ENCODE measurements around the gene GAS2L1.

Gene GAS2L1

DNA sequence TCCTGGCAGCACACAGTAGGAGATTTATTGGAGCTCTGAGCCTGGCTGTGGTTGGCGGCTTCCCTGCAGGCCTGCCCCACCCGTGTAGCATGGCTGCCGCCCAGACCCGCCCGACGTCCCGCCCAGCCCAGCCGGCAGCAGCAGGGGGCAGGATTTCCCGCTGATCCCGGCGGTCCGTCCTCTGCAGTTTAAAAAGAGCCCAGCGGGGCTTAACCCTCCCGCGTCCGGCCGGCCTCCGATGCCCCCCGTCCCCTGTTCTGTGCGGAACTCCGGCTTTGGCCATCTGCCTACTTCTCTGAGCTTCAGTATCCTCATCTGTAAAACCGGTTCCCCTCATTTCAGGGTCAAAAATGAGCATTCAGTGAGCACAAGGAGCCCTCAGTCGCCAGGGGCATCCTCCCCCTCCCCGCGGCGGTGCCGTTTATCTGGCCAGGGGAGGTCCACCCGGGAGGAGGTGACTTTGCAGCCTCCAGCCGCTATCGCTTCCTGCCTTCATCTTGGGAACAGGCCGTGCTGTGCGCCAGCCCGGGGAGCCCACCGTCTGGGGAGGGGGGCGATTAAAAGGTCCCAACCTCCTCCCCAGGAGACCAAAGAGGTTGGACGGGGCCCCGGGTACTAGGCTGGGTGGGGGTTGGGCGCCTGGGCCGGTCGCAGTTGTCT, at the start of gene GAS2L1:
Gene GAS2L1 (plus strand): TSS at position 476 of the 660 bp plus-strand sequence. CDS start 1,456 bp downstream, outside the sequence.
- DNase-seq (ENCODE audit: insufficient read length, low spot score) (peak; percentile 75), FAIRE-seq (no peak)

DNA sequence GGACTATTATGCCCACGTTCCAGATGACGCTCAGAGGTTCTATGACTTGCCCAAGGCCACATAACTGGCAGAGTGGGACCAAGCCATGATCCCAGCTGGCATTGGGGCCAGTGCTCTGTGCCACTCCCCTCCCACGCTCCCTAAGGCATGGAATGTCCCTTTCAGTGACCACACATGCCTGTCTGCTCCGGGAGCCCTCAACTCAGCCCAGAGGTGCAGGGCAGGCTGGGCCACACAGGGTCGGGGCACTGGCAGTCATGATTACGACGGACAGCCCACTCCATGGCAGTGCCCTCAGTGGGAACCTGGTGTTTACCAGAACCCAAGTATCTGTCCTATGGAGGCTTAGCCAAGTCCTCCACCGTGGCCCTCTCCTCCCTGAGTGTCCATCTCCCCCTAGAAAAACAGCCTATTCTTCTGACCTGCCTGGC, 48.7 kb upstream of the GAS2L1 start:
- no peak for FAIRE-seq
- TF ChIP-seq, protein P1, sequence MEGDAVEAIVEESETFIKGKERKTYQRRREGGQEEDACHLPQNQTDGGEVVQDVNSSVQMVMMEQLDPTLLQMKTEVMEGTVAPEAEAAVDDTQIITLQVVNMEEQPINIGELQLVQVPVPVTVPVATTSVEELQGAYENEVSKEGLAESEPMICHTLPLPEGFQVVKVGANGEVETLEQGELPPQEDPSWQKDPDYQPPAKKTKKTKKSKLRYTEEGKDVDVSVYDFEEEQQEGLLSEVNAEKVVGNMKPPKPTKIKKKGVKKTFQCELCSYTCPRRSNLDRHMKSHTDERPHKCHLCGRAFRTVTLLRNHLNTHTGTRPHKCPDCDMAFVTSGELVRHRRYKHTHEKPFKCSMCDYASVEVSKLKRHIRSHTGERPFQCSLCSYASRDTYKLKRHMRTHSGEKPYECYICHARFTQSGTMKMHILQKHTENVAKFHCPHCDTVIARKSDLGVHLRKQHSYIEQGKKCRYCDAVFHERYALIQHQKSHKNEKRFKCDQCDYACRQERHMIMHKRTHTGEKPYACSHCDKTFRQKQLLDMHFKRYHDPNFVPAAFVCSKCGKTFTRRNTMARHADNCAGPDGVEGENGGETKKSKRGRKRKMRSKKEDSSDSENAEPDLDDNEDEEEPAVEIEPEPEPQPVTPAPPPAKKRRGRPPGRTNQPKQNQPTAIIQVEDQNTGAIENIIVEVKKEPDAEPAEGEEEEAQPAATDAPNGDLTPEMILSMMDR (IDR thresholded peaks at IDR 0.05; ENCODE audit: insufficient read depth, missing control alignments) = no peak
- no peak for DNase-seq (ENCODE audit: insufficient read length, low spot score)

More for the DNA sequence above, at the start of gene GAS2L1:
- TF ChIP-seq, protein P1 (IDR thresholded peaks at IDR 0.05; ENCODE audit: insufficient read depth, missing control alignments) = peak; percentile 47

DNA sequence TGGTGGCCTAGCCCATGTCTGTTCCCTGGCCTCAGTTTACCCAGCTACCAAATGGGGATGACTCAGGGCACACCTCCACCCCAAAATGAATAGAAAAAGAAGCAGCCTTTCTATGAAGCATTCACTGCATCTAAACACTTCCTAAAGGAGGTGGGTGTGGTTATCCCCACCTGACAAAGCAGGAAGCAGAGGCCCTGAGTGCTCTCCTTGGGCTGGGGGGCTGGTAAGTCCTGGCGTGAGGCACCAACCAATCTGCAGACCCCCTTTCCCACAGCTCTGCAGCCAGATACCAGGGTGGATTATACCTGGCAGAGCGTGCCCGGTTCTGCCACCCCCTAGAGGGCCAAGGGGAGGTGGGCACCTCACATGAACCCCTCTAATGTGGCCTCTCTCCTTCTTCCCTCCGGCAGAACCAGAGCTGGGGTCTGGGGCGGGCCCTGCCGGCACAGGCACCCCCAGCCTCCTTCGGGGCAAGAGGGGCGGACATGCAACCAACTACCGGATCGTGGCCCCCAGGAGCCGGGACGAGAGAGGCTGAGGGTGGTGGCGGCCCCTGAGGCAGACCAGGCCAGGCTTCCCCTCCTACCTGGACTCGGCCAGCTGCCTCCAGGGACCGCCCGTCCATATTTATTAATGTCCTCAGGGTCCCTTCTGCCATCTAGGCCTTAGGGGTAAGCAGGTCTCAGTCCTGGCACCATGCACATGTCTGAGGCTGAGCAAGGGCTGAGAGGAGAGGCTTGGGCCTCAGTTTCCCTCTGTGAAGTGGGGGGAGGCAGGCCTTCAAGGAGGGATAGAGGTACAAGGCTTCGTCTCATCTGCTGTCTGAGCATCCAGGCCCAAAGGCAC, 47.8 kb upstream of the GAS2L1 start:
- no peak for FAIRE-seq
- TF ChIP-seq, protein P1 (IDR thresholded peaks at IDR 0.05; ENCODE audit: insufficient read depth, missing control alignments) = no peak
- no peak for DNase-seq (ENCODE audit: insufficient read length, low spot score)

DNA sequence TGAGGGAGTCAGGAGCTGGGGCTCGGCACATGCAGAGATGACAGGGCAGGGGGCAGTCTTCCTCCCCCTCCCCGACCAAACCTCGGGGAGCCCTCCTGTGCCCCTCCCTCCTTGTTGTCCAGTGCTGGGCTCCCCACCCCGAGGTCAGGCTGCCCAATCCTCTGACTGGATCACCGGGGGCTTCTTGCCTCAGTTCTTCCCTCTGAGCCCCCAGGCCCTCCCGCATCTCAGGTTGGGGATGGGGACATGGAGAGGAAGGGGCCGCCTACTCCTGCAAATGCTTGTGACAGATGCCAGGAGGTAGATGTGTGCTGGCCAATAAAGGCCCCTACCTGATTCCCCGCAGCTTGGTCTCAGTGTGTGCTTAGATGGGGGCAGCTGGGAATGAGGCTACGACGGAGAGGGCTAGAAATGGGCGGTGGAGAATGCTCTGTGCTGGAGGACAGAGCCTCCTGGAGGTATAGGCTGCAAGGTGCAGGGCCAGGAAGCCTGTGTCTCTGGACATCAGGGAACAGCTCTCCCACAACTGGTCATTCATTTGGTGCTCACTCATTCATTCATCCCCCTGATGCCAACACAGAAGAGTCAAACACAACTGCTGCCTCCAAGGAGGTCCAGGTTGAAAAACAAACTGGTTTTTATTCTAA, 47.1 kb upstream of the GAS2L1 start:
- DNase-seq (ENCODE audit: insufficient read length, low spot score) = no peak
- no peak for FAIRE-seq
- TF ChIP-seq, protein P1 (IDR thresholded peaks at IDR 0.05; ENCODE audit: insufficient read depth, missing control alignments) = no peak

DNA sequence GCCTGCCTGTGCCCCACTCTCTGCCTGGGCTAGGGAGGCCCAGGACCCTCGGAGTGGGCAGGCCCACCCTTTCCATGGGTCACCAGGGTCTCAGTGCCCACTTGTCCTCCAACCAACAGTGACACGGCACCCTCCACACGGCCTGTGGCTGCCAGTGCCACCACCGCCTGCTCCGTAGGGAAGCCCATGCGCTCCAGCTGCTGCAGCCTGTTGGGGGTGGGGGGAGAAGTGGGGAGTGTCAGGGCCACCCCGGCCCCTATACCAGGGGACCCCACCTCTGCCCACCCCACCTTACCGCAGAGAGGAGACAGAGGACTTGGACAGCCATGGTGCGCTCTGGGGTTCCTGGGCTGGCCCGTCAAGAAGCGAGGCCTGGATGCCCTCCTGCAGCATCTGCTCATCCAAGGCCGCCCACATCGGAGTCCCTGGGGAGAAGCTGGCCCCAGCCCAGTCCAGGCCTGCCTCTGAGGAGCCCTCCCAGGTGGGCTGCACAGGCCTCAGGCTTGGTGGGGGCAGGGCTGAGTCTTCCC, 46.4 kb upstream of the GAS2L1 start:
- TF ChIP-seq, protein P1 (IDR thresholded peaks at IDR 0.05; ENCODE audit: insufficient read depth, missing control alignments) = no peak
- FAIRE-seq = no peak
- DNase-seq (ENCODE audit: insufficient read length, low spot score) = no peak

DNA sequence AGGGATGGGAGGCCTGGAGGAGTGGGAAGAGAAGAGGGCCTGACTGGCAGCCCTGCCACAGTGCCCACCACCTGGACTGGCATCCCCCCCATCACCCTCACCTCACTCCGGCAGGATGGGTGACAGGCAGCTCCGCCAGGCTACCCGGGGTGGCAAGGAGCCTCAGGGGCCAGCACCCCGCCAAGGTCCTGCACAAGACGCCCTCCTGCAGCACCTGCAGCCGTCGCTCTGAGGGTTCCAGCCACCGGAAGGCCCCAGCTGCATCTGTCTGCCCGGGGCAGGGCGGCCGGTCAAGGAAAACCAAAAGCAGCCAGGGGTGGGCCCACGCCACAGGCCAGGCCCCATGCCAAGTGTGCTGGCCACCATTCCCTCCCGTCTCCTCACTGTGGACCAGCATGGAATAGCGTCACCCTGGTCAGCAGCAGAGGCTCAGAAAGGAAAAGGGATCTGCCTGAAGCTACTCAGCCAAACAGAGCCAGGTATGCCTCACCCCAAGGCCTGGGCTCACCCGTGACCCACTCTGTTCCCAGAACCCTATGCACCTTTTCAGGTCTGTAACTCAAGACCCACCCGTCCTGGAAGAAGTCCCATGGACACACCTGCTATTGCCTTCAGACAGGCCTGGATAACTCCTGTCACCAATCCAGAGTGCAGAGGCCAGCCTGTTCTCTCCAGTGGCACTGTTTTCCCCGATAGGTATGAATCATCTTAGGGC, 45.7 kb upstream of the GAS2L1 start:
- no peak for DNase-seq (ENCODE audit: insufficient read length, low spot score)
- TF ChIP-seq, protein P1 (IDR thresholded peaks at IDR 0.05; ENCODE audit: insufficient read depth, missing control alignments) = no peak
- FAIRE-seq = no peak

Measured in D721Med (cell line).